ENCODE measurements around the gene EBF3.

Gene EBF3

DNA sequence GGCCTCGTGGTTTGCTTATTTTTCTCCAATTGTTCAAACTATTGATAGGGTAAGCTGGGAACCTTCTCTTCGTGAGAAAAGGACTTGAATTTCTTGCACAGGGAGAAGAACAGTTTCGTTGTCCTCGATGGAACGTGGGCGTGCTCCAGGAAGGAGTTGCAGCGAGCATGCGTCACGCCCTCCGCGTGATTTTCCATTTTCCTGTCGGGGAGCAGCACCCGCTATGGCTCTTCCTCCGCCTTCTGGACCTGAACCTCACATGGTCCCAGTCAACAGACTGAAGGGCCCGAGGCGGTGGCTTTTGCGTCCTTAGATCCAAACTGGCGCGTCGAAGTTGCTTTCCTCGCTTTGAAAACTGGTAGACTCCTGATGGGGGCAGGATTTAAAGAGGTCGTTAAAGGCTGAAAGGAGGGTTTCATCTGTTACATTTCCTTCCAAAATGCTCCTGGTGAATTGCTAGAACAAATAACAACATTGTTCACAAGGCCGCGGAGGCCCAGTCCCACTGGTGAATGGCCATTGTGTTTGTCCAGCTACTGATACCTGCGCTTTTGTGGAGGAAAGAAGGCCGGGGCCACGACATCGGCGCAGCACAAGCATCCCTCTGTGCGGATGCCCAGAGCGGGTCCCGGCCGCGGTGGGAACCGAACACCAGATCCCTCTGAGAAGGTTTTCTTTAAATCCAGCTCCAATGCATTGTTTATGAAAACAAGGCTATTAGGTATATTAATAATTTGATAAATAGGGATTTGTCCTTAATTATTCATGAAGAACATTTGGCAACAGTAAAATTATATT lies 75.9 kb downstream of the EBF3 start:
- TF ChIP-seq, protein P1, sequence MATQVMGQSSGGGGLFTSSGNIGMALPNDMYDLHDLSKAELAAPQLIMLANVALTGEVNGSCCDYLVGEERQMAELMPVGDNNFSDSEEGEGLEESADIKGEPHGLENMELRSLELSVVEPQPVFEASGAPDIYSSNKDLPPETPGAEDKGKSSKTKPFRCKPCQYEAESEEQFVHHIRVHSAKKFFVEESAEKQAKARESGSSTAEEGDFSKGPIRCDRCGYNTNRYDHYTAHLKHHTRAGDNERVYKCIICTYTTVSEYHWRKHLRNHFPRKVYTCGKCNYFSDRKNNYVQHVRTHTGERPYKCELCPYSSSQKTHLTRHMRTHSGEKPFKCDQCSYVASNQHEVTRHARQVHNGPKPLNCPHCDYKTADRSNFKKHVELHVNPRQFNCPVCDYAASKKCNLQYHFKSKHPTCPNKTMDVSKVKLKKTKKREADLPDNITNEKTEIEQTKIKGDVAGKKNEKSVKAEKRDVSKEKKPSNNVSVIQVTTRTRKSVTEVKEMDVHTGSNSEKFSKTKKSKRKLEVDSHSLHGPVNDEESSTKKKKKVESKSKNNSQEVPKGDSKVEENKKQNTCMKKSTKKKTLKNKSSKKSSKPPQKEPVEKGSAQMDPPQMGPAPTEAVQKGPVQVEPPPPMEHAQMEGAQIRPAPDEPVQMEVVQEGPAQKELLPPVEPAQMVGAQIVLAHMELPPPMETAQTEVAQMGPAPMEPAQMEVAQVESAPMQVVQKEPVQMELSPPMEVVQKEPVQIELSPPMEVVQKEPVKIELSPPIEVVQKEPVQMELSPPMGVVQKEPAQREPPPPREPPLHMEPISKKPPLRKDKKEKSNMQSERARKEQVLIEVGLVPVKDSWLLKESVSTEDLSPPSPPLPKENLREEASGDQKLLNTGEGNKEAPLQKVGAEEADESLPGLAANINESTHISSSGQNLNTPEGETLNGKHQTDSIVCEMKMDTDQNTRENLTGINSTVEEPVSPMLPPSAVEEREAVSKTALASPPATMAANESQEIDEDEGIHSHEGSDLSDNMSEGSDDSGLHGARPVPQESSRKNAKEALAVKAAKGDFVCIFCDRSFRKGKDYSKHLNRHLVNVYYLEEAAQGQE (IDR thresholded peaks at IDR 0.05; ENCODE audit: insufficient read depth in 1 of 2, low read depth in 2 of 2, low read length in 2 of 2) = no peak
- no peak for TF ChIP-seq POLR2AphosphoS5 (IDR thresholded peaks at IDR 0.05; ENCODE audit: low read depth, low read length)
- no peak for TF ChIP-seq TAF1 (IDR thresholded peaks at IDR 0.05; ENCODE audit: borderline replicate concordance, insufficient read depth, low read length)
- TF ChIP-seq FOXP2 (optimal IDR thresholded peaks at IDR 0.05; ENCODE audit: borderline replicate concordance, extremely low read depth, extremely low read length, insufficient read depth) = no peak
- no peak for TF ChIP-seq SIN3A (IDR thresholded peaks at IDR 0.05; ENCODE audit: borderline replicate concordance, insufficient read depth, low read length)

DNA sequence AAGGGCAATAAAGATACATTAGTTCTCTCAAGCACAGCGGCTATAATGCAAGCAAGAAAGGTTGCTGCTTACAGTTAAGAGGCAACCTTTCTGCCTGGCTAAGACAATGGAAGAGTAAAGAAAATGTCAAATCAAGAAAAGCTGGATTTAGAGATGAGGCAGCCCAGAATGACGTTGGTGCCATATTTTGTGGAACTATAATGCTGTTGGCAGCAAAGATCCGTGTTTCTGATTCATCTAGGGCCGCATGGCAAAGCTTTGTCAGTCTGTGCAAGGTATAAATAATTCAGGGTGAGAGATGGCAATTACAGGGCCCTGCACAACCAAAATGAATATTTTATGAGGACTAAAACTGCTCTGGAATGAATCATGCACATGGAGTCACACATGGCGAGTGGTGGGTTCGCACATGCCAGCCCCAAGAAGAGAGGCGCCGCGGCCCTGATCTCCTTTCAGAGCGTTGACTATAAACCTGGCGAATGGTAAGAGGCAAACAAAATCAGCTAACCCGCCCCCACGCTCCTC lies 76.6 kb downstream of the EBF3 start:
- TF ChIP-seq, protein P1 (IDR thresholded peaks at IDR 0.05; ENCODE audit: insufficient read depth in 1 of 2, low read depth in 2 of 2, low read length in 2 of 2) = no peak
- TF ChIP-seq POLR2AphosphoS5 (IDR thresholded peaks at IDR 0.05; ENCODE audit: low read depth, low read length) (no peak), SIN3A (IDR thresholded peaks at IDR 0.05; ENCODE audit: borderline replicate concordance, insufficient read depth, low read length) (no peak), FOXP2 (optimal IDR thresholded peaks at IDR 0.05; ENCODE audit: borderline replicate concordance, extremely low read depth, extremely low read length, insufficient read depth) (no peak), TAF1 (IDR thresholded peaks at IDR 0.05; ENCODE audit: borderline replicate concordance, insufficient read depth, low read length) (no peak)

DNA sequence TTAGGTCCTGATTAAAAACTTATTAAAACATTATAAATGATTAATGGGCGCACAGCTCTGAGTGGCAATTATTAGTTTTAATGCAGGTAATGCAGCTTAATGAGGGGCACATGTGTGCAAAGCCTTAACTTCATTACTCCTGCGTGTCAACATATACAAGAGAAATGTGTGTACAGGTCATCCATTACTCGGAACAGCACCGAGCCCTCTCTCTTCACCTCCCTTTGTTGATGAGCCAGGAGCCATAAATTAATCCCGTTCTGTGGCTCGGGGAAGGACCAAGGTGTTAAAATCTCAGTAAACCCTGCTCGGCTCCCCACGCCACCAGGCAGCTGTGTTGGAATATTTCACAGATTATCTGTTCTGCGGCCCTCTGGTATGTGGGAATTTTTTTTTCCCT lies 77.8 kb downstream of the EBF3 start:
- TF ChIP-seq SIN3A (IDR thresholded peaks at IDR 0.05; ENCODE audit: borderline replicate concordance, insufficient read depth, low read length) (no peak), TAF1 (IDR thresholded peaks at IDR 0.05; ENCODE audit: borderline replicate concordance, insufficient read depth, low read length) (no peak), FOXP2 (optimal IDR thresholded peaks at IDR 0.05; ENCODE audit: borderline replicate concordance, extremely low read depth, extremely low read length, insufficient read depth) (no peak), POLR2AphosphoS5 (IDR thresholded peaks at IDR 0.05; ENCODE audit: low read depth, low read length) (no peak)
- TF ChIP-seq, protein P1 (IDR thresholded peaks at IDR 0.05; ENCODE audit: insufficient read depth in 1 of 2, low read depth in 2 of 2, low read length in 2 of 2) = no peak

DNA sequence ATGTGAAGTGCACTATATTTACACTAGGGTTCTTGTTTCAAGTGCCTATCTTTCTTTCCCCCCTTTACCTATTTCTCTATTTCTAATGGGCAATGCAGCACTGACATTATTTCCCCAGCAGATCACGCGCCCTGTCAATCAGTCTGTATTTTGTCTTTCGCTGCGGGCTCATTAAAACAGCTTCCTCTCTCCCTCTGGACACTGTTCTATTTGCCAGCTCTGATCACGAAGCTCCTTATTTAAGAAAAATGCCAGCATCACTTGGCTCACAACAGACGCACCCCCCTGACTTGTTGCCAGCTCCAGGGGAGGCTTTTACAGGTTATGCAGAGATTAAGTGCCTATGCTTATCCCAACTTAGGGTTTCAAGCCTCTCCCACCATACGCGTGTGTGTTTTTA lies 78.5 kb downstream of the EBF3 start:
- TF ChIP-seq TAF1 (IDR thresholded peaks at IDR 0.05; ENCODE audit: borderline replicate concordance, insufficient read depth, low read length) (no peak), FOXP2 (optimal IDR thresholded peaks at IDR 0.05; ENCODE audit: borderline replicate concordance, extremely low read depth, extremely low read length, insufficient read depth) (no peak), POLR2AphosphoS5 (IDR thresholded peaks at IDR 0.05; ENCODE audit: low read depth, low read length) (no peak), SIN3A (IDR thresholded peaks at IDR 0.05; ENCODE audit: borderline replicate concordance, insufficient read depth, low read length) (no peak)
- TF ChIP-seq, protein P1 (IDR thresholded peaks at IDR 0.05; ENCODE audit: insufficient read depth in 1 of 2, low read depth in 2 of 2, low read length in 2 of 2) = no peak

Data from PFSK-1 (cell line).